GM18517 (cell line): Measurements from ENCODE around the gene PDIA3.
A peak's percentile ranks its signal among the peaks of the same experiment; 100 is the strongest.
"Not testable (repeated sequence)": the region's sequence is repeated elsewhere in the genome, so short reads cannot be mapped to it uniquely, and the experiment has no call there.

ENCODE experiments used
- ATAC-seq: cut with Tn5 transposase; IDR thresholded peaks from one replicate; pipeline ENCODE4 v1.9.1; 2021; ENCODE audit warnings: mild to moderate bottlenecking, moderate library complexity; ENCODE audit not compliant: unreplicated experiment

The PDIA3 gene

DNA sequence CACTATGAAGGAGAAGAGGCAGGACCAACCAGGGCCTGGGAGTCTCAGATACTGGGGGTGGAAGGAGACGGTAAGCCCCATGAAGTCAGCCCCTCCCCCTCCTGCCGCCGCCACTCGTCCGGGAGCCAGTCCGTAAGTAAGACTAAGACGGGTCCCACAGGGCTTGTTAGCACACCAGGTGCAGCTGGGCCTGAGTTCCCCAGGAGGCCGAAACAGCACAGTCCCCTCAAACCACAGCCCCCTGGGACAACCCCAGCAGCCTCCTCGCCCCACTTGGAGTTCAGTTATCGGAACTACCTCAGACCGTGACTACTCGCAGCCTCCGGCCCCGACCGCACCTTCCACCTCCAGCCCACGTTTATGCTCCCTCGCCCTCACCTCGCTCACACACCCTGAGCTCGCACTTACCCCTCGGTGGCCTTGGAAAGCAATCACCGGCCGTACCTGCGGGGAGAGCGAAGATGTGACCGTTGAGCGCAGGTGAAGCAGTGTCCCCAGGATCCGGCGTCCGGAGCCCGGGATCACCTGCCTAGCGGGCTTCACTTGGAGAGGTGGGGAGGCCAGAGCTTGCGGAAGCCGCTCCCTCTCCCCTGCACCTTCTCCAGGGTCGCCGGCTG, 30.0 kb downstream of the PDIA3 start:
- peak; percentile 55 for ATAC-seq

DNA sequence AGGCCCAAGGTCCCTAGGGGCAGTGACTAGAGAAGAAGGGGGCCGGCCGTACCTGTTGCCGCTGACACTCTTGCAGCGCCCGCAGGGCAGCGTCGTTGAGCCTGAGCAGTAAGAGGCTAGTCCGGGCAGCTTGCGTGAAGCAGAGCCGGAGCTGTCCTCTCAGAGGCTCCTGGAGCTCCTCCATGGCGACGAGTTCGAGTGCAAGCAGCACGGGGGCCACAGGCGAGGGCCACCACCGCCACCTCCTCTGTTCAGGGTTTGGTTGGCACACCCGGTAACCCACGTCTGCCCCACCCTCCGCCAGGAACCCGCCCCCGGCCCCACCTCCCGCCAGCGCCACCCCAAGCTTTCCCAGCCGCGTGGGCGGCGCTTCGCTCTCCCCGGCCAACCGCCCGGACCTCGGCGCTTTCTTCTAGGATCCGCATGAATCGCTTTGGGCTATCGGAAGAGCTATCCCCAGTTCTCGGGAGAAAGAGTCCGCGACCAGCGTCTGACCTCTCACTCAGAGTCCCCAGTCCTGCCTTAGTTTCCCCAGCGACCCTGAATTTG, 30.6 kb downstream of the PDIA3 start, which contains the start of gene ELL3:
Gene ELL3, minus strand, starts transcription at position 249 of the 549 bp plus-strand sequence. Its CDS starts 65 bp downstream, at position 184.
- peak; percentile 26 for ATAC-seq

DNA sequence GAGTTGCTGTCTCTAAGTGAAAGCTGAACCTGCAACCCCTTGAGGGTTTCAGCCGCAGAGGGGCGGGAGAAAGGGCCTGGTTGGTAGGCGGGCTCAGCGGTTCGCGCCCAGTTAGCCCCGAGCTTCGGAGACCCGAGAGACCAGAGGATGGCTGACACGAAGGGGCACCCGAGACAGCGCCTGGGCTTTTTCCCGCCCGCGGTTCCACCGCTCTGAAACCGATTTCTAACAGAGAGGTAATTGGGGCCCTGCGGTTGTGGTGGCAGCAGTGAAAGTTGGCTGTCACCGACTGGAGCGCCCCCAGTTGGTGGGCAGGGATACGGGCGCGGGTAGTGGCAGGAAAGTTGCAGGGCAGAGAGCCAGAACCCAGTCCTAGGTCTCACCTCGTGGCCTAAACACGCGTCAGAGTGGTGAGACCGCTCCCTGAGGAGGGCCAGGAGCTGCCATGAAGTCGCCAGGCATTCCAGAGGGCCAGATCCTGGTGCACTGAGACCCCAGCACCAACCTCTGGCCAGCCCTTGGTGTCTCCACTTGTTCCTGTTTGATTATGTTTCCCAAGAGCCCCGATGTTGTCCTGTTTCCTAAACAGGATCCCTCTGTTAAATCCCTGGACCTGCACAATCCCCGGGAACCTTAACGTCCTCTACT, 31.2 kb downstream of the PDIA3 start:
- ATAC-seq: peak; percentile 42

DNA sequence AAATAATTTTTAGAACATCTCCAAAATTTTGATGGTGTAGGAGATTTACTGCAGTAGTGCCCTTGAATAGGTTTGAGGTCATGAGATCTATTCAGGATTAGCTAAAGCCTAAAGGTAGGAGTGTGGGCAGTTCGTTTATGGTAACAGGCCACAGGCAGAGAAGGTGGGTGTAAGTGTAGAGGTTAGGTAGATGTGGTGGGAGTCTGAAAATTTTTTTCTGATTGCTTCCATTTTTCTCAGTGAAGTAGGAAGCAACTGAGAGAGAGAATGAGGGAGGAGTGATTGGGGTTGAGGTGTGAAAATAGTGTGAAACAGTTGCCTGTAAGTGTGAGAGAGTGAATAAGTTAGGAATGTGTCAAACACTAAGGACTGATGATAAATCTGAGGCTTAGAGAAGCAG, 32.8 kb downstream of the PDIA3 start:
- ATAC-seq: no peak

DNA sequence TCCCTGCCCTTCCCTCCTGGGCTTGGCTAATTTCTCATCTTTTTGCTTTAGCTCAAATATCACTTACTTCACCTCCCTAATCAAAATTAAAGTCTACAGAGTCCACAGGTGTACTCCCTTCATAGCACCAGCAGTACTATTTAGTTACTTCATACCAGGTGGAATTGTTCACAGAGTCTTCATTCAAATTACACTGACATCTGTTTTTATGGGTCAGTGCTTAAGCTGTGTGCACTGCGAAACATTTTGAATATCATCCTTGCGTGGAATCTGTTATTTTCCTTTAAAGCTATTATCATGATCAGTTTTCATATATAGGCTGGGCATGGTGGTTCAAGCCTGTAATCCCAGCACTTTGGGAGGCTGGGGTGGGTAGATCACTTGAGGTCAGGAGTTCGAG, 43.2 kb downstream of the PDIA3 start:
- no peak for ATAC-seq

DNA sequence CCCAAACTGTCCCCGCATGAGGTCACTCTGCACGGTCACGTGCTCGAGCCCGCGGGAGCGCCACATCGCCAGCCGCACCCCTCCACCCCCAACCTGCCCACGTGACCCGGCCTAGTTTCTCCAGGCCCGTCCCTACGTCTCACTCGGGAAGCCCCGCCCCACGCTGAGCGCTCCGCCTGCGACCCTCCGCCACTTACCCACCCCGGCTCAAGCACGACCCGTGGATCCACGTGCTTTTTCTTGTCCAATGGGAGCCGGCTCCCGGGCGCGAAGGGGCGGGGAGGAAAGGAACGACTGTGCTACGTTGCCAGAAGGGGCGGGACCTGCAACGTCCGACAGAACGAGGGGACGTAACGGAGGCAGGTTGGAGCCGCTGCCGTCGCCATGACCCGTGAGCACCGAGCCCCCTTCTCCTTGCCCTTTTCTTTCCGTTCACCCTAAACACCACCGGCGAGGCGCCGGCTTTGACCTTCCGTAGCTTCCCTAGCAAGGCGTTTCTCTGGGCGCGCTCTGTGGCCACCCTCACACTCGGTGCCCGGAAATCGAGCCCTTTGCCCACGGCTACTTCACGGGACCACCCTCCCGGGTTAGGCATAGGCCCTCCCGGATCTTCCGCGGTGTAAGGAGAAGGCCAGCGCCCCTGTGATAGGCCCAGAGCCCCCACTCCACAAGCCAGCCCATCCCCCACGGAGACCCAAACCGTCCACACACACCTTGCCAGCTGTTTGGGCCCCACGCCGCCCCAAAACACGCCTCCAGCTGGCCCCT, 45.9 kb downstream of the PDIA3 start, which contains the start of gene SERF2:
Gene SERF2, plus strand, starts transcription at position 328 of the 768 bp plus-strand sequence. Its CDS starts 57 bp downstream, at position 385.
- ATAC-seq: peak; percentile 75

DNA sequence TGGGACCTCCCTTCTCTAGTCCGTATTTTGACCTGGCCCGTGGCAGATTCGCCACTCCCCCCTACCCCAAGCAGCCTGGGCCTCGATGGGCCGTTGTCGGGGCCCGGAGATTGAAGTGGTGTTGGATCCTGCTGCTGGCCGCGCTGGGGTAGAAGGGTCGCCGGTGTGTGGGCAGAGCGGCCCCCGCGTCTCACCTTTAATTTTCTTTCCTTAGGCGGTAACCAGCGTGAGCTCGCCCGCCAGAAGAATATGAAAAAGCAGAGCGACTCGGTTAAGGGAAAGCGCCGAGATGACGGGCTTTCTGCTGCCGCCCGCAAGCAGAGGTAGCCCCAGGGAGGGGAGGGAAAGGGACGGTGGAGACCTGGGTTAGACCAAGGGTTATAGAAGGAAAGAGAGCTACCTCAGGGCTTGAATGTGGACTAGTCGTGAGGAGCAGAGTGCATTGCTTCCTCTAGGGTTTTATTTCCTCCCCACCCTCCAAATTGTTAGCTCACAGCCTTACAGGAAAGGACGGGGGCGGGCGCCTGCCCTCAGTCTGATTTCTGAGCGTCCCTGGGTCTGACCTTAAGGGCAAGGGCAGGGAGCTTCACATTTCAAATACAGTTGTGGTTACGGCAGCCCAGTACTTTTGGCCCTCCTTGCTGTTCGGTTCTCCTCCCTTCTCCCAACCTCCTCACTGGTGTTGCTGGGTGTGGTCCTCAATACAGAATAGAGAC, 46.7 kb downstream of the PDIA3 start:
- no peak for ATAC-seq

DNA sequence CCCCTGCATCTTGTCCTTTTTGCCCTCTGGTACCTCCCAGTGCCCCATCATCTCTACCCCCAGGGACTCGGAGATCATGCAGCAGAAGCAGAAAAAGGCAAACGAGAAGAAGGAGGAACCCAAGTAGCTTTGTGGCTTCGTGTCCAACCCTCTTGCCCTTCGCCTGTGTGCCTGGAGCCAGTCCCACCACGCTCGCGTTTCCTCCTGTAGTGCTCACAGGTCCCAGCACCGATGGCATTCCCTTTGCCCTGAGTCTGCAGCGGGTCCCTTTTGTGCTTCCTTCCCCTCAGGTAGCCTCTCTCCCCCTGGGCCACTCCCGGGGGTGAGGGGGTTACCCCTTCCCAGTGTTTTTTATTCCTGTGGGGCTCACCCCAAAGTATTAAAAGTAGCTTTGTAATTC, 47.4 kb downstream of the PDIA3 start:
- no peak for ATAC-seq

DNA sequence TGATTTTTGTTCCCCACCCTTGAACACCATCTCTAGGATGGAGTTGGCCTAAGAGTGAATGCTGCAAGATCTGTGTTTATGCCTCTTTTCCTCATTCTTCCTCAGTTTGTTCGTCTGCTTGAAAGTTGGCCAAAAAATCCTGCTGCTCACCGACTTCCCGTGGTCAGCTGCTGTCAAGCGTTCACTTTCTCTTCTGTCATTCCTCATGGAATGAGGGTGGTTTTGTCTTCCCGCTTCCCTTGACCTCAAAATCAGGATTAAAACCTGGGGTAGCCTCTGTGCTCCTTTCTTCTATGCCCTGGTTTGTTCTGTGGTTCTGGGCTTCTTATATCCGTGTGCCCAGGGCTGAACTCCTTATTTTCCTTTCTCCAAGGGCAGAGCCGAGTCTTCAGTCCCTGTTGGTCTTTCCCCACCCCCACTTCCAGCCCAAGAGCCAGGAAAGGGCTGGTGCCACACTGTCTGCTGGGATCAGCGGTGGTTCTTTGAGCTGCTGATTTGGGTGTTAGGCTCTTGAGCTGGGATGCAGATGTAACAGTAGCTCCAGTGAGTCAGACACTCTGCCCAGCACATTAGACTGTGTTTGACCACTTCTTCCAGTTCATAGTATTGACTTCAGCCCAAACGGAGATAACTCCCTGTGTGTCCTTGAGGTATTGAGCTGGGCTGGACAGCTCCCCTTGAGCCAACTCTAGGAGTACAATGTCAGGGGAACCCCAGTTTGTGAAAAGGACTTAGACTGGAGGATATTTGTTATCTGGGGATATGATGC, 48.2 kb downstream of the PDIA3 start:
- ATAC-seq: no peak

DNA sequence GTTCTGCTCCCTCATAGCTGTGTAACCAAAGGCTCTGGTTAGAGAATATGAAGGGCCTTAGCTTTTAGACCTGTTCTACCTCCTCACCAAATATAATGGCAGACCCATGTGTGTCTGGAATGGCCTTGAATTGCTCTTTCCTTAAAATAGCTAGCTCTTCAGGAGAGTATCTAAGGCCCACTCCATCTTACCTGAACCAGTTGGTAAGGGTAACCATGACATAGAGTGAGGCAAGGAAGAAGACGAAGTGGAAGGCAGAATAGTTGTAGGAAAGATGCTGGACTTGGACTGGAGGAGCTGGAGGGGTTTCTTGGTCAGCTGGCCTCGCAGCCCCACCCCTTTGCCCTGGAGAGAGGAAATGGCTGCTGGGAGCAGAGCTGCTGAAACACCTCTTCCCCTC, 49.0 kb downstream of the PDIA3 start:
- ATAC-seq: no peak

DNA sequence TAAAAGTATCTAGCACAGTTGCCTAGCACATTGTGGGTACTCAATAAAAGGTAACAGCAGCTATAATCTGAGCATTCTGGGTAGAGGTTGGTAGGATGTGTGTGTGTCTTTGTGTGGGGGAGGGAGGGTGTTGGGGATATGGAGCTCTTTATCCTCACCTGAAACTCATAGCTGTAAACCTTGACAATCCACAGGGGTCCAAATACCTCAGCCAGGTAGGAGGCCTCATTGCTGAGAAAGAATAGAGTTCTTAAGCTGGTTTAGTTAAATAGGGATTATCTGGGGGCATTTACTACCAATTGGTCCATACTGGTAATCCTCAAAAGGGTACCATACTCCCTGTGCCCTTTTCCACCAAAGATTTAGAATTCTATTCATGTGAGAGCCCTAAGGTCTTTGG, 49.8 kb downstream of the PDIA3 start:
- no peak for ATAC-seq

DNA sequence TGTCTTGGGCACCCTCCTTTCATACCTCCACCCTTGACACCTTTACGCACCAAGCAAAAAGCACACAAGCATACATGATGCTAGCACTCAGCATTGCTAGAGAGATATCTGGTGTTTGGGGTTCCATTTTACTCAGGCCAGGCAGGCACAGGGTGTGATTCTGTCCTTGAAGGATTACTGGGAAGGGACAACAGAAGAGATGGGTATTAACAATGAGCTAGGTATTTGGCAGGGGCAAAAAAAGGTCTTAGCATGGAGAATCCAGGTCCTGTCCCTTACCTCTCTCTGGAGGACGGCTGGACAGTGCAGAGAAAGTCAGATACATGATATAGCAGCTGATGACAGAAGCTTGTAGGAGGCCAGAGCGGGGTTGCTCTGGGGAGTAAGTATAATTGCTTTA, 50.3 kb downstream of the PDIA3 start:
- no peak for ATAC-seq

DNA sequence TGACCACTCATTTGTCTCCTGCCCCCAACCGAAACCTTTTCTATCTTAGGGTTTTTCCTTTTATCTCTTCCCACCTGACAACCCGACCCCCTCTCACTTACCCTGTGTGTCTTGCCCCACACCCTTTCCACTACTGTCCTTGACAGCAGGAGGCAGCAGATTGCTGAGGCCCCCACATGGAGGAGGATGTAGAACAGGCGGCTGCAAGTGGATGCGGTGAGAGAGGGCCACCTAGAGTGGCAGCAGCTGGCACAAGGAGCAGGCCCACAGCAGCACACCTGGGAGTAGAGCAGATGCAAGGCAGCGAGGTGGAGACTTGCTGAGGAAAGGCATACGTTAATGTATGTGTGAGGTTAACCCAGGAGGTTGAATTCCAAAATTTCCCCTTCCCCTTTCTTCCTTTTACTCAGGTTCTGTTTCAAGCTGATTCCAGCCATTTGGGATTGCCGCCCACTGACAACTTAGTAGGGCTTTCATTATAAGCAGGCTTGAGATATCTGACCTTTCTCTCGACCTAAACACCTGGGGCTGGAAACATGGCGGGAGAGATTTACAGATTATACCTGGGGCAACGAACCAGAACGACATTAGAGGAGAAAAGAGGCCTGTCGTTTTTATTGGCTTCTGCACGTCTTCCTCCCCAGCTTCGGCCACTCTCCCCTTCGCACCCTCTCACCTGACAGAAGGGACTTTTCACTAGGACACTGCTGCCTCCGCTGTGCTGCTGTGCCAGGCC, 53.1 kb downstream of the PDIA3 start:
- ATAC-seq: no peak

DNA sequence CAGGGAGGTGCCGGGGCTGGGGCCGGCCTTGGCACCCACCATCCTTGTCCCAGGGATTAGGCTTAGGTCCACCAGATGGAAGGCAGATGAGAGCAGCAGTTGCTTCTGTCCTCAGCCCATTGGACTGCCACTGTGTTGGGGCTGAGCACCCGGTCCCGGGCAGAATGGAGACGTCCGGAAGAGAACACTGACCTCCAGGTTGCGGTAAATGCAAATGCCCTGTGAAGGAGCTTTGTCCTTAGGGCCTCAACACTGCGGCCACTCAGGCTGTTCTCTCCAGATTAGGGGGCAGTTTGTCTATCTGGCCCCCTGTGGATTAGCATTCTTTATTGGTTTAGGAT, 53.7 kb downstream of the PDIA3 start, which contains the start of gene SERINC4:
Gene SERINC4, minus strand, starts transcription at position 276 of the 341 bp plus-strand sequence. Its CDS starts 234 bp downstream, at position 42.
- no peak for ATAC-seq

DNA sequence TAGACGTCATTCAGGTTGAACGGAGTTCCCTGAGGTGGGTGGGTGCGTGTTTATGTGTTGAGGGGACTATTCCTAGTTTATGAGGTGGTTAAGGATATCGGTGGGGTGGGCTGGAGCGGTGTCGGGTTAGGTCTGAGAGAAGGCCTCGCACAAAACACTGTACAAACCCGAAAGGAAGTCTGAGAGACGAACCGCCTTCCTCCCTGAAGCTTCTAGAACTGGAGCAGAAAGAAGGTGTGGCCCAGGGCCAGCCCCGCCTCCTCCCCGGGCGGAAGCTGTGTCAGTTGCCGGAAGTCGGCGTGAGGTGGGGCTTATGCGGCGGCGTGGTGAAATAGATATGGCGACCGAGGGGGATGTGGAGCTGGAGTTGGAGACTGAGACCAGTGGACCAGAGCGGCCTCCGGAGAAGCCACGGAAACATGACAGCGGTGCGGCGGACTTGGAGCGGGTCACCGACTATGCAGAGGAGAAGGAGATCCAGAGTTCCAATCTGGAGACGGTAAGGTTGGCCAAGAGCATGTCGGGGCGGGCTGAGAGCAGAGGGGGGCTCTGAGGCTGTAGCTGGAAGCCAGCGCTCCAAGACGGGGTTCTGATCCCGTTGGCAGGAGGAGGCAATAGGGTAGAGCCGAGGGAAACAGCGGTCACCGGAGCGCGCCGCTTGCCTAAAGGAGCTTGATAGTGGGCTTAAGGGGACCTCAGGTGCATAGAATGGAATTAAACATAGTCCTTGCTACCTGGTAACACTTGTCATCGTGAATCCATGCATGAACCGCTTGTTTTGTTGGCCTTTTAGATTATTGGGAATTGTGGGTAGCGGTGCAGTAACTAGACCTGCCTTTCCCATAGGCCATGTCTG, 54.3 kb downstream of the PDIA3 start, which contains the start of gene HYPK:
Gene HYPK, plus strand, starts transcription at position 314 of the 856 bp plus-strand sequence. Its CDS starts 24 bp downstream, at position 338.
- ATAC-seq: peak; percentile 60

DNA sequence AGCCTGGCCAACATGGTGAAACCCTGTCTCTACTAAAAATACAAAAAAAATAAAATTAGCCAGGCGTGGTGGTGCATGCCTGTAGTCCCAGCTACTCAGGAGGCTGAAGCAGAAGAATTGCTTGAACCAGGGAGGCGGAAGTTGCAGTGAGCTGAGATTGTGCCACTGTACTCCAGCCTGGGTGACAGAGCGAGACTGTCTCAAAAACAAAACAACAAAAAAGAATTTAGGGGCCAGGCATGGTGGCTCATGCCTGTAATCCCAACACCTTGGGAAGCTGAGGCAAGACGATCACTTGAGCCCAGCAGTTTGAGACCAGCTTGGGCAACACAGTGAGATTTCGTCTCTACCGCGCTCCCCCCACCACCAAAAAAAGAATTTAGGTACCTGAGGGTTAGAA, 56.4 kb downstream of the PDIA3 start:
- ATAC-seq: not testable (repeated sequence)

DNA sequence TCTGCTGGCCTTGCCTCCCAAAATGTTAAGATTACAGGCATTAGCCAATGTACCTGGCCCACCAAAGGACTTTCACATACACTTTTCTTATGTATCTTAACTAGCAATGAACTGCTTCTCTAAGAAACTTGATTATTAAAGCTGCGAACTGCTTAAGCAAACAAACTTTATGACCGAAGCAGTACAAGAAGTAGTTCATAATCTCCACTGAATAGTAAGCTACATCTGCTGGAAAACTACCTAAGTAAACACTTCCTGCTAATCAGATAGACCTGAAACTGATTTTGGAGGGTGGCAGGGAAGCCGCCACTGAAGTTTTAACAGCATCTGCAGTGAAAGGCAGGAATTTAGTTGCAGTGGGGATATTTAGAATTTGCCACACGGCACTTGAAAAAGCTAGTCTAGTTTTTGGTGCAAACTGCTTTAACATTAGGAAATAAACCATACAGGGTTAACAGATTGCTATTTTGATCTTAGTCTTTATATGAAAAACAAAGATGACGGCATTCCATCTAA, 62.3 kb downstream of the PDIA3 start:
- ATAC-seq: no peak
